ENCODE data around the gene PLXNB2. TPM values are rescaled to one million over a fixed set of nuclear protein-coding genes. Genes with fewer than 3 reads are reported as not detected.
A peak's percentile ranks its signal among the peaks of the same experiment; 100 is the strongest.

Gene PLXNB2
- total and polyA plus RNA-seq, 2 of the 4 experiments (the other 2 are of a cell fraction): 73.1 to 202 TPM

GRCh38 chr22:50308597-50308935 is 1.1 kb upstream of the PLXNB2 start:
- Histone ChIP-seq H2AFZ (replicated peaks; ENCODE audit: low read length, poor library complexity) (peak overlapping the region; percentile 81), H3K9me1 (ENCODE audit: insufficient read depth, low read length) (peaks cover 19% of the 10 kb centered on the region), H3K4ac (ENCODE audit: low read depth, low read length) (peak overlapping the region; percentile 96), H3K14ac (replicated peaks; ENCODE audit: low read depth, low read length) (peak overlapping the region; percentile 86; the same call in 1 of the 2 replicates), H2BK5ac (ENCODE audit: low read depth, low read length, poor library complexity, severe bottlenecking) (peak overlapping the region; percentile 92), H3K36me3 (ENCODE audit: control insufficient read depth, insufficient read depth, low read length) (peaks cover 10% of the 10 kb centered on the region; the same call in 1 of the 2 replicates), H4K20me1 (ENCODE audit: insufficient read depth, low read length) (peaks cover 27% of the 10 kb centered on the region), H2BK120ac (ENCODE audit: low read depth, low read length) (peak overlapping the region; percentile 86), H4K8ac (ENCODE audit: low read depth in 2 of 2, low read length in 2 of 2) (peak overlapping the region; percentile 88 to 93; a peak in 3 of 4 replicates), H3K27me3 (ENCODE audit: control insufficient read depth, insufficient read depth, low read length) (no peaks in the 10 kb centered on the region), H3K23ac (ENCODE audit: low read depth, low read length) (peak overlapping the region; percentile 63), H4K5ac (ENCODE audit: low read depth, low read length) (peak overlapping the region; percentile 95), H3K4me2 (ENCODE audit: low read depth, low read length) (peak overlapping the region; percentile 15; the same call in 1 of the 2 replicates), H3K9me3 (ENCODE audit: control insufficient read depth, insufficient read depth, low read length) (no peaks in the 10 kb centered on the region), H3K4me3 (ENCODE audit: insufficient read depth, low read depth, low read length) (no peak overlapping the region), H3K56ac (ENCODE audit: extremely low read depth, insufficient read depth, low read length) (no peak overlapping the region), H2BK15ac (ENCODE audit: low read depth, low read length) (peak overlapping the region; percentile 94; the same call in 2 of the 3 replicates), H2AK5ac (ENCODE audit: low read depth, low read length) (peak overlapping the region; percentile 95; the same call in 1 of the 2 replicates), H3K27ac (ENCODE audit: insufficient read depth, low read length) (peak overlapping the region; percentile 67), H3K79me1 (ENCODE audit: low read depth in 1 of 2, low read length in 2 of 2) (peaks cover 0 to 27% of the 10 kb centered on the region in 2 experiments; a peak in 1 of 4 replicates), H3K9ac (ENCODE audit: low read depth, low read length) (peak overlapping the region; percentile 50; the same call in 1 of the 2 replicates), H4K91ac (ENCODE audit: insufficient read depth, low read depth, low read length) (peak overlapping the region; percentile 97), H2BK20ac (ENCODE audit: low read depth, low read length) (peak overlapping the region; percentile 79), H2AK9ac (replicated peaks; ENCODE audit: low read depth, low read length, poor library complexity) (peak overlapping the region; percentile 92), H3K4me1 (ENCODE audit: control insufficient read depth, insufficient read depth, low read length) (peaks cover 33% of the 10 kb centered on the region), H3K18ac (ENCODE audit: low read depth, low read length) (peak overlapping the region; percentile 78)
- in situ Hi-C loops (cut with MboI; ENCODE audit: low sequenced_read_pairs): no loop called here
- no TSS peak for BruUV-seq (replicated peaks)
- intact Hi-C loops (cut with micrococcal nuclease): loop anchor here (5.0 kb wide), 1 partner anchor 36 kb away; the partner anchor contains the start of gene MAPK11
- dilution Hi-C loops (cut with HindIII; ENCODE audit: low sequenced_read_pairs, unreplicated experiment): no loop called here
- ATAC-seq (ENCODE audit: low read depth): peak; percentile 4
- TF ChIP-seq FOS (IDR thresholded peaks at IDR 0.05; ENCODE audit: low read depth, low read length) (no peak), MAZ (IDR thresholded peaks at IDR 0.05; ENCODE audit: borderline replicate concordance, low read depth, low read length) (peak; percentile 43; the same call in 1 of the 2 replicates)
- ChIA-PET CTCF (no interaction called here), POLR2A (ENCODE audit: unreplicated experiment) (interaction anchor here (0.7 to 1.4 kb wide), 2 partner anchors 12 to 15 kb away, joined by 4 read pairs; no protein-coding TSS in a partner anchor)
- peak; percentile 40 for DNase-seq
- 29% methylated on average over 3 of the region's 7 CpGs; no CpG with 5 or more reads in 1 of the 2 experiments for WGBS, 2 experiments (ENCODE audit: extremely low coverage in 2 of 2, insufficient read length in 1 of 2)
